K562 (cell line): Measurements from ENCODE around the gene CDKN1C. TPM values are rescaled to one million over a fixed set of nuclear protein-coding genes. Genes with fewer than 3 reads are reported as not detected.
A peak's percentile ranks its signal among the peaks of the same experiment; 100 is the strongest.

Experiments
- ATAC-seq: fragments of 200-7000 bp; cut with Tn5 transposase; 3 replicates; pipeline ENCODE4 v1.9.1; 2020; ENCODE audit warnings: moderate library complexity
- BruUV-seq: library from RNA; stranded (reverse); fragments of 400-500 nt; replicated peaks from 2 replicates; lab custom pipeline; 2021; lab: Mats Ljungman, UMichigan
- CTCF ChIA-PET: fragments of 300-600 bp; formaldehyde crosslinking; extraction: SDS; loops from one replicate; lab custom pipeline; 2021; ENCODE audit warnings: low intra/inter-chr PET ratio; lab: Yijun Ruan, JAX
- POLR2A ChIA-PET: fragments of 300-600, 350-650 bp; sonication (Branson Sonifier 250); formaldehyde crosslinking; extraction: SDS; loops from one replicate; lab custom pipeline; 2021; ENCODE audit warnings: antibody characterized with exemption, inconsistent platforms; lab: Yijun Ruan, JAX
- DNase-seq, 4 experiments: peaks; one replicate each; pipeline versions ENCODE4 v3.0.0 to v3.0.0-alpha.2; 2011 to 2018; ENCODE audit warnings: low spot score in 3 of 4, mixed read lengths in 3 of 4; ENCODE audit errors: extremely low read depth in 1 of 4
- FAIRE-seq: peaks from 2 replicates; lab custom pipeline; 2011; peaks lifted over from hg19 to GRCh38; lab: Jason Lieb, UNC
- H2AFZ ChIP-seq: 2 replicates; pipeline ENCODE4 v1.6.0; 2011; ENCODE audit warnings: low read depth, low read length, control low read depth, inconsistent platforms
- H3K27ac ChIP-seq: fragments of 200-600 bp; 3 replicates; pipeline ENCODE4 v1.8.0; 2011; ENCODE audit warnings: low read depth, mild to moderate bottlenecking, control low read depth, inconsistent platforms, low read length, moderate library complexity, mixed read lengths; ENCODE audit errors: extremely low read depth
- H3K27me3 ChIP-seq, 2 experiments: fragments of 300-600 bp in 1 of 2; 2 replicates in 1 of 2; 3 replicates in 1 of 2; pipeline versions ENCODE4 v1.6.0 to v1.8.0; 2011; ENCODE audit warnings: inconsistent platforms in 2 of 2, low read length in 2 of 2, mild to moderate bottlenecking in 1 of 2, mixed read lengths in 1 of 2, moderate library complexity in 1 of 2; ENCODE audit not compliant: control insufficient read depth in 2 of 2, insufficient read depth in 2 of 2
- H3K36me3 ChIP-seq: fragments of 300-600 bp; 3 replicates; pipeline ENCODE4 v1.8.0; 2011; ENCODE audit warnings: mild to moderate bottlenecking, low read length, inconsistent platforms; ENCODE audit not compliant: control insufficient read depth, insufficient read depth
- H3K4me1 ChIP-seq, 2 experiments: fragments of 200-600 bp in 1 of 2; replicated peaks in 1 of 2; 2 replicates in 1 of 2; 3 replicates in 1 of 2; pipeline versions ENCODE4 v1.5.1 to v1.8.0; 2011; ENCODE audit warnings: inconsistent platforms in 2 of 2, low read length in 2 of 2, mild to moderate bottlenecking in 1 of 2, mixed read lengths in 1 of 2, moderate library complexity in 1 of 2; ENCODE audit not compliant: control insufficient read depth in 2 of 2, insufficient read depth in 2 of 2
- H3K4me2 ChIP-seq: 2 replicates; pipeline ENCODE4 v1.6.1; 2011; ENCODE audit warnings: low read length, control low read depth, inconsistent platforms, mixed read lengths; ENCODE audit not compliant: insufficient read depth
- H3K4me3 ChIP-seq: fragments of 200-600 bp; sonication (generic), shearing (Covaris generic); 2 replicates; pipeline ENCODE4 v1.5.1; 2016; ENCODE audit warnings: control low read depth, inconsistent platforms
- H3K79me2 ChIP-seq: fragments of 200-600 bp; 3 replicates; pipeline ENCODE4 v1.8.0; 2011; ENCODE audit warnings: low read length, inconsistent platforms; ENCODE audit not compliant: control insufficient read depth, insufficient read depth
- H3K9ac ChIP-seq, 2 experiments: 2 replicates each; pipeline versions ENCODE4 v1.6.0 to v1.6.1; 2011; ENCODE audit warnings: low read depth in 2 of 2, low read length in 2 of 2, control low read depth in 1 of 2, inconsistent platforms in 1 of 2, mild to moderate bottlenecking in 1 of 2, mixed read lengths in 1 of 2; ENCODE audit not compliant: insufficient read depth in 1 of 2
- H3K9me1 ChIP-seq: one replicate; pipeline ENCODE4 v1.6.0; 2011; ENCODE audit warnings: inconsistent platforms, mild to moderate bottlenecking, low read length, moderate library complexity; ENCODE audit not compliant: control insufficient read depth, insufficient read depth
- H3K9me3 ChIP-seq: replicated peaks from 2 replicates; pipeline ENCODE4 v1.5.1; 2011; ENCODE audit warnings: low read depth, low read length, inconsistent platforms; ENCODE audit not compliant: control insufficient read depth, insufficient read depth
- H4K20me1 ChIP-seq: replicated peaks from 2 replicates; pipeline ENCODE4 v1.6.1; 2011; ENCODE audit warnings: low read length, inconsistent platforms, mixed read lengths; ENCODE audit not compliant: control insufficient read depth, insufficient read depth
- ZBTB40 ChIP-seq, 2 experiments: fragments of 450-650 bp in 1 of 2; sonication (generic) in 1 of 2; formaldehyde crosslinking in 1 of 2; IDR thresholded peaks; 2 replicates each; pipeline versions ENCODE4 v1.7.1 to v1.9.0; 2016 to 2022; ENCODE audit warnings: inconsistent platforms in 1 of 2, mild to moderate bottlenecking in 1 of 2, missing genetic modification reagents in 1 of 2
- ZNF695 ChIP-seq: fragments of 450-650 bp; formaldehyde crosslinking; IDR thresholded peaks from 2 replicates; pipeline ENCODE4 v1.4.0; 2020; ENCODE audit warnings: mild to moderate bottlenecking, moderate library complexity
- WGBS: fragments of 100-300 bp; shearing (Covaris generic); methylation state at CpG from one replicate; pipeline ENCODE4 v1.1.6; 2016; ENCODE audit warnings: low coverage, mixed read lengths; ENCODE audit not compliant: insufficient coverage; ENCODE audit errors: missing lambda C conversion rate; 5-methylcytosine and 5-hydroxymethylcytosine counted together
- in situ Hi-C: fragments of 300-500 bp; cut with MboI; formaldehyde crosslinking; loops from 4 replicates; pipeline ENCODE4 v1.15.0; 2018; ENCODE audit warnings: inconsistent platforms, mixed read lengths
- intact Hi-C: fragments of 100-400 bp; cut with micrococcal nuclease; formaldehyde crosslinking; loops from 2 replicates; pipeline ENCODE4 v1.14.2; 2022
- polyA plus RNA-seq, 8 experiments: library from polyadenylated mRNA; depleted of rRNA in 4 of 8; stranded (reverse) in 5 of 8; unstranded in 3 of 8; fragments of >200 nt; fragmentation: Nextera tagmentation in 2 of 8; fragmentation: Illumina TruSeq in 1 of 8; extraction: Ambion mirVana in 2 of 8; extraction: Trizol in 1 of 8; gene quantifications; 2 replicates each; pipeline versions ENCODE4 v1.2.1 to v1.2.3, GENCODE V29; 2011 to 2014; ENCODE audit warnings: inconsistent platforms in 1 of 8, missing spikeins in 1 of 8
- total RNA-seq, 7 experiments: library from RNA; depleted of rRNA in 6 of 7; stranded (reverse); fragments of >200 nt in 6 of 7; fragmentation: Illumina TruSeq in 2 of 7; extraction: Trizol in 2 of 7; gene quantifications; 2 replicates each; pipeline versions ENCODE4 v1.2.1 to v1.2.3, GENCODE V29; 2011 to 2021; ENCODE audit warnings: low replicate concordance in 1 of 7

CDKN1C gene
- total and polyA plus RNA-seq, 9 of the 15 experiments (the other 6 are each of a cell fraction or from before 2014, with no cell fraction given): 2.8 to 21.1 (median 9.3) TPM

DNA sequence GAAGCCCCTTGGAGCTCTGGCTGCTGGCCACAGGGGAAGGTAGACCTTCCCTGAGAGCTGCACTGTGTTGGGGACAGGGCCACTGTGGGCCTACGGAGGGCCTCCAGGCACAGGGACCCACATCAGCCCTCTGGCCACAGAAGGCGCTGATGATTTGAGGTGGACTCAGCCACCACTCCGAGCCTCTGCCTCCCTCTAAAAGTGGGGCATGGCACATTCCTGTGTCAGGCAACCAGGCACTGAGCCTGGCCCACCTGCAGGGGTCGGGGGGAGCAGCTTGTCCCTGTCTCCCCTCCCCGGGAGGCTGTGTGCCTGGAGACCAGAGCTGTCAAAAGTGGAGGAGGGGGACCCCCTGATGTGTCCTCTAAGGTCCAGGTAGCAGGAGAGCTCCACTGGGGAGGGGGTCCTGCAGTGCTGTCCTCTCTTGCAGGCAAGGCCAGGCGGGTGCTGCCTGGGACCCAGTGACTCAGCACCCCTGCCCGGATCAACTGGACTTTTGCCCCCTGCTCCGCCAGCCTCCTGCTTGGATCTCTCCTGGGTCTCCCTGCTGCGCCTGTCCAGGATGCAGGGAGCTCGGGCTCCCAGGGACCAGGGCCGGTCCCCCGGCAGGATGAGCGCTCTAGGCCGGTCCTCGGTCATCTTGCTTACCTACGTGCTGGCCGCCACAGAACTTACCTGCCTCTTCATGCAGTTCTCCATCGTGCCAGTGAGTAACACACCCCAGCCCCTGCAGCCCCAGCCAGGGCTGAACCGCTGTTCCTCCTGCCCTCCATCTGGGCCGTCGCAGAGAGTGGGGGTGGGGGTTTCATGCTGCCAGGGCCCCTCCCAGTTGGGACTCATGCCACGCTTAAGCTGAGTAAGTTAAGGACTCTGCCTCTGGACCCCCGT lies 17.5 kb upstream of the CDKN1C start (continued):
- no peak for TF ChIP-seq ZNF695 (CRISPR knock-in tag)

- H3K4me1 ChIP-seq: peaks cover 33 to 68% of the 10 kb centered on the region in 2 experiments
- peak overlapping the region; percentile 89 for H3K4me2 ChIP-seq
- WGBS: 4% methylated on average over 27 of the region's 58 CpGs
- ATAC-seq (peak; percentile 97), FAIRE-seq (peak; percentile 85), DNase-seq (peak; percentile 96 to 98 (median 97))
- peak overlapping the region; percentile 87 for H3K4me3 ChIP-seq
- peak overlapping the region; percentile 87 for H3K27ac ChIP-seq
- CTCF ChIA-PET: no interaction called here
- no peaks in the 10 kb centered on the region for H3K27me3 ChIP-seq
- peak overlapping the region; percentile 74 to 92 for H3K9ac ChIP-seq
- 0 out of 3 replicates have a peak, but pooled peaks cover 2% of the 10 kb centered on the region for H3K79me2 ChIP-seq
- POLR2A ChIA-PET: interaction anchor here (0.6 to 1.1 kb wide), 3 partner anchors 27 to 42 kb away, joined by 3 to 5 read pairs (median 4); partner anchors contain the start of gene PHLDA2
- no peaks in the 10 kb centered on the region for H3K9me1 ChIP-seq
- no peaks in the 10 kb centered on the region for H3K9me3 ChIP-seq
- H2AFZ ChIP-seq: peak overlapping the region; percentile 88
- no peaks in the 10 kb centered on the region for H3K36me3 ChIP-seq
- H4K20me1 ChIP-seq: no peaks in the 10 kb centered on the region
- in situ Hi-C loops (no loop called here), intact Hi-C loops (no loop called here)
- TSS peak; percentile 37 for BruUV-seq
- TF ChIP-seq ZBTB40 (IDR thresholded peaks at IDR 0.05) (0 out of 2 replicates have a peak, but pooled peaks have one; percentile 28), ZBTB40 (CRISPR knock-in tag; IDR thresholded peaks at IDR 0.05) (no peak)
Observed at GRCh38 chr11:2901854-2902783, 16.5 kb upstream of the CDKN1C start.
